Subcutaneous adipose tissue (tissue), 4 donors: ENCODE data around the gene MYH7B. TPM values are rescaled to one million over a fixed set of nuclear protein-coding genes. Genes with fewer than 3 reads are reported as not detected.

Source experiments
- CTCF ChIP-seq: fragments of 450-650 bp; IDR thresholded peaks from one replicate; pipeline ENCODE4 v1.5.1; 2016; ENCODE audit warnings: low read depth, mild to moderate bottlenecking, control low read depth, antibody characterized with exemption, moderate library complexity
- total RNA-seq, 4 donors: library from RNA; depleted of rRNA; stranded (reverse); fragments of >200 nt; gene quantifications; one replicate each; pipeline ENCODE4 v1.1.0, GENCODE V29; 2016

The MYH7B gene
- total RNA-seq: 1 to 10 TPM in 1 of 4 donors, under 1 TPM in 3; 0.17 to 2.8 (median 0.38) TPM

GRCh38 chr20:34955231-34956040 lies at the start of gene MYH7B, which contains the start of gene GSS:
Gene MYH7B, plus strand, starts transcription at chr20:34955868. Its CDS starts 22,138 bp downstream, at chr20:34978006.
Gene GSS, minus strand, starts transcription at chr20:34955806. Its CDS starts 3,954 bp downstream, at chr20:34951852.
- TF ChIP-seq CTCF: no peak

GRCh38 chr20:34907616-34908469 lies 47.8 kb upstream of the MYH7B start:
- TF ChIP-seq CTCF: no peak

GRCh38 chr20:34915131-34915530 lies 40.5 kb upstream of the MYH7B start:
- TF ChIP-seq CTCF: no peak

GRCh38 chr20:34915749-34916455 lies 39.8 kb upstream of the MYH7B start:
- TF ChIP-seq CTCF: no peak

- TF ChIP-seq CTCF: no peak
Observed at GRCh38 chr20:34916774-34917354, 38.8 kb upstream of the MYH7B start.

GRCh38 chr20:34920055-34920454 lies 35.6 kb upstream of the MYH7B start:
- TF ChIP-seq CTCF: no peak
